HFF-Myc (cell line): ENCODE measurements around the gene PNMT.

ENCODE experiments used
- DNase-seq: peaks from one replicate; pipeline ENCODE4 v3.0.0-alpha.2; 2011; ENCODE audit warnings: low read depth; ENCODE audit errors: extremely low read depth
- H3K4me3 ChIP-seq: replicated peaks from 2 replicates; pipeline ENCODE4 v1.5.1; 2011; ENCODE audit warnings: low read depth, mild to moderate bottlenecking, control low read depth, low read length
- CTCF ChIP-seq: IDR thresholded peaks from 2 replicates; pipeline ENCODE4 v1.5.1; 2012; ENCODE audit warnings: mild to moderate bottlenecking, low read depth, low read length, control low read depth; ENCODE audit errors: missing control alignments

PNMT gene

GRCh38 chr17:39670746-39671145, 2.5 kb downstream of the PNMT start:
- no peak for DNase-seq
- TF ChIP-seq CTCF: no peak

GRCh38 chr17:39671651-39672521, 3.6 kb downstream of the PNMT start:
- no peak overlapping the region for H3K4me3 ChIP-seq
- DNase-seq: no peak
- TF ChIP-seq CTCF: peak; percentile 70

More at GRCh38 chr17:39670746-39671145, 2.5 kb downstream of the PNMT start:
- H3K4me3 ChIP-seq: no peak overlapping the region

GRCh38 chr17:39672522-39673334, 4.5 kb downstream of the PNMT start:
- TF ChIP-seq CTCF: no peak
- DNase-seq: no peak
- H3K4me3 ChIP-seq: no peak overlapping the region

- DNase-seq: no peak
- no peak for TF ChIP-seq CTCF
- H3K4me3 ChIP-seq: no peak overlapping the region
Observed at GRCh38 chr17:39673335-39674081, 5.3 kb downstream of the PNMT start.

GRCh38 chr17:39674179-39674578, 5.9 kb downstream of the PNMT start:
- no peak overlapping the region for H3K4me3 ChIP-seq
- TF ChIP-seq CTCF: no peak
- DNase-seq: no peak

GRCh38 chr17:39674702-39675389, 6.6 kb downstream of the PNMT start:
- TF ChIP-seq CTCF: no peak
- no peak overlapping the region for H3K4me3 ChIP-seq
- DNase-seq: no peak
